Stimulated activated naive CD4-positive, alpha-beta T cell treated with Interleukin-2 at 50 U/mL for 16 hours (primary cell): Measurements from ENCODE around the gene CPNE2.
"Not testable (repeated sequence)": the region's sequence is repeated elsewhere in the genome, so short reads cannot be mapped to it uniquely, and the experiment has no call there.

ENCODE experiments used
- DNase-seq: peaks from one replicate; lab custom pipeline; 2025; lab: John Stamatoyannopoulos, UW

CPNE2 gene

DNA sequence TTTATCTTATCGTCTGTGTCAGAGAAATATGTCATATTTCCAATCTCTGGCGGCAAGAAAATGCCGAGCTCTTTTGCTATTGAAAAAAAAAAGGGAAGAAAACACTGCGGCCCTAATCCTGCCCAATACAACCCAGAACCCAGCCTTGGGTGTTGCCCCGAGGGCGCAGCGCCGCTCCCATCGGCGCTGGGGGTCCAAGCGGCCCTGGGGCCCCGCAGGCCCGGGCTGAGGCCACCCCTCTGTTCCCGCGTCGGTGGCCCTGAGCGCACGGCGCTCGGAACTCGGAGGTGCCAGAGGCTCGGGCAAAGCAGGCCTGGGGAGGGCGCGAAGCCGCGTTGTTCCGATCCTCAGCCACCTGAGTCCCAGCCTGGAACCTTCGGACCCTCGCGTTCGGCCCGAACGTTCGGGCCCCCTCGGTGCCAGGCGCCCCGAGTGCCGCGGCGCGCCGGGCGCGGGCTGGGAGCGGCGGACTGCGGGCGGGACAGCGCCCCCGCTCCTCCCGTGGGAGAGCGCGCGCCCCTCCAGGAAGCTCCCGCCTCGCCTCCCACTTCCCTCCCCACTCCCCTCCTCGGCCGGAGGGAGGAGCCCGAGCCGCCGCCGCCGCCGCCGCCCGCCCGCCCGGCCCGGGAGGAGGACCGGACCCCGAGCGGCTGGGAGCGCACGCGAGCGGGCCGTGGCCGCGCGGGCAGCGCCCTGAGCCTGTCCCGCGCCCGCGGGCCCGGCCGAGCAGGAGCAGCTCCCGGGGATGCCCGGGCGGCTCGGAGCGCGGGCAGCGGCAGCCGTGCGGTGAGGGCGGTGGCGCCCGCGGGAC, at the start of gene CPNE2:
TSS of gene CPNE2 (plus strand) at position 609 of the 811 bp plus-strand sequence. CDS start 18,160 bp downstream, outside the sequence.
- DNase-seq, result peak; percentile 20

DNA sequence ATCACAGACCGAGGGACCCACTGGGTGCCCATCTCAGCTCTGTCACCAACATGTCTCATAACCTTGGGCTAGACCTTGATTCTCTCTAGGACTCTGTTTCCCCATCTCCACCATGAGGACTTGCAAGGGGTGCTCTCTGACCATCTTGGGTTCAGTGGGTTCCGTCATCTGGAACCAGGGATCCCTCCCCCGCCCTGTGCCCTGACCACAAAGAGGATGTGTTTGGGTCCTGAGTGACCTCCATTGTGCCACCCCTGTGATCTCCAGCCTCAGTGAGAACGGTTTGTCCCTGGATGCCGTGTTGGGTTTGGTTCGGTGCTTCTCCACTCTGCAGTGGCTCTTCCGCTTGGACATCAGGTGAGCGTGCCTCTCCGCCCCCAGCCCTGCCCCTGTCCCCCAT, 49.1 kb upstream of the CPNE2 start:
- no peak for DNase-seq

DNA sequence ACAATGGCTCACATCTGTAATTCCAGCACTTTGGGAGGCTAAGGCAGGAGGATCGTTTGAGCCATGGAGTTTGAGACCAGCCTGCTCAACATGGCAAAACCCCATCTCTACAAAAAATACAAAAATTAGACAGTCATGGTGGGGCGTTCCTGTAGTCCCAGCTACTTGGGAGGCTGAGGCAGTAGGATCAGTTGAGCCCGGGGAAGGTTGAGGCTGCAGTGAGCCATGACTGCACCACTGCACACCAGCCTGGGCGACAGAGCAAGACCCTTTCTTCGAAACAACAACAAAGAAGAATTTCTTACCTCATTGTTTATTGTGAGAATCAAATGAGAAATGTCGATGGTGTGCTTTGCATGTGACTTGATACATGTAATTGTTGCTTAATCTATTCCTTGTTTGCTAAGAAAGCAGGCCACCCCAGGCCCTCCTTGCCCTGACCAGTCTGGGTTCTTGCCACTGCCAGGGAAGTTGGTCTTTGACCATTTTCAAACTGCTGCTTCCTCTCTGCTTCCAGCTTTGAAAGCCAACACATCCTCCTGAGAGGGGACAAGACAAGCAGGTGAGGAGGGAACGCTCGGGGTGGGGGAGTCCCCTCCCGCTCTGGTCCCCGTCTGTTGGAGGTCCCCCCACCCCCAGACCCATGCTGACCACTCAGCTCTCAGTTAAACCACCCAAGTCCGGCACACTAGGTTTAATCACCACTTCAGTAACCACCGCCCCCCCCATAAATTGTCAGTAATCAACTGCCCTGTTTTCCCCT, 47.3 kb upstream of the CPNE2 start:
- no peak for DNase-seq

DNA sequence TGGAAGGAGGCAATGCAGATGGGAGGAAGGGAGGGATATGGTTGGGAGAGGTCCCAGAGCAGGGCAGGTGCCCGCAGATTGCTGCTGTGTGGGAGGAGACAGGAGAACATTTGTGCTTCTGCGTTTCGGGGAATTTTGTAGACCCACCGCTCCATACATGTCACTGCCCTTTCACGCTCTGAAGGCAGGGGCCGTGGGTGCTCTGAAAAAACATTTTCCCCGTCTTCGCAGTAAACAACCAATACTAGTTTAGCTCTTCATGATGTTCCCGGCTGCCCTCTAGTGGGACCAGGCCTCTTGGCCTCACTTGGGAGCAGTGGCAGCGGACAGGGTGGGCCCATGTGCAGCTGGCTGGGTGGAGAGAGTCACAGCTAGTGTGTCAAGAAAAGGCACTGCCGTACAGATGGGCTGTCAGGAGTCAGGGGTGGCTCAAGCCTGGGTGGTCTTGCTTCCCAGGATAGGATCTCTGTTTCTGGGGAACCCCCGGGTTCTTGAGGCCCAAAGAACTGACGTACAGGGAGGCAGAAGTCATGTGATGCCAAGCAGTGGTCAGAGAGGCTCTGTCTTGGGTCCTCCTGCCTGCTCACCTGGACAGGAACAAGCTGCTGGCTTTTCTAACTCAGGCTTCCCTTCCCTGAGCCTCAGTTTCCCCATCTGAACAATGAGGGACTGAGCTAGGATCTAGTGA, 46.5 kb upstream of the CPNE2 start:
- no peak for DNase-seq

DNA sequence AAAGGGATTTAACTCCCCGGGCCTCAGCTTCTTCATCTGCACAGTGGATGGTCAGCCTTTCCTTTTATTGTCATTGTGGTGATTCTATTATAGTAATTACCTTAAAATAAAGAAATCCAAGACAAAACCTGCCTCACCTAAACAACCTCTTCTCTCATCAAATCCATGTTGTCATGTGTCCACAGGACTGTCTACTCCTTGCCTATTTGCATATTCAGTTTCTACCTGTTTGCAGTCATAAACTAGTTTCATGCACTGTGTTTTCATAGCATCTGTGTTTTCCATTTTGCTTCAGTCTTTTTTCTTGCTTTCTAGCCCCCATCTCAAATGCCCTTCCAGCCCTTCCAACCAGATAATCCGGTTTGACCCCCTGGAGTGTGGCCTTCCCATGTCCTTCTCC, 44.3 kb upstream of the CPNE2 start:
- DNase-seq, result no peak

DNA sequence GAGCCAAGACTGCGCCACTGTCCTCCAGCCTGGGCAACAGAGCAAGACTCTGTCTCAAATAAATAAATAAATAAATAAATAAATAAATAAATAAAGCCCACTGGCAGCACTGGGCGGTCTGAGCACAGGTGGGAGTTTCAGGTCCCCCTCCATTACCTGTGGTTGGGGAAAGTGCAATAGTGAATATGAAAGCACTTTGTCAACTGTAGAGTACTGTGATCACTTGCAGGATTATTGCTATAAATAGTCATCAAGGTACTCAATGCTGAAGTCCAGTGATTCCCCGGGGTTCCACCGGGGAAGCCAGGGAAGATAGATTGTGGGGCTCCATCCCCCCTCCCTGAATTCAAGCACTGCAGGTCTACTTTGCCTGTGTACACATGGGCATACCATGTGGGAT, 42.7 kb upstream of the CPNE2 start:
- DNase-seq, result no peak

DNA sequence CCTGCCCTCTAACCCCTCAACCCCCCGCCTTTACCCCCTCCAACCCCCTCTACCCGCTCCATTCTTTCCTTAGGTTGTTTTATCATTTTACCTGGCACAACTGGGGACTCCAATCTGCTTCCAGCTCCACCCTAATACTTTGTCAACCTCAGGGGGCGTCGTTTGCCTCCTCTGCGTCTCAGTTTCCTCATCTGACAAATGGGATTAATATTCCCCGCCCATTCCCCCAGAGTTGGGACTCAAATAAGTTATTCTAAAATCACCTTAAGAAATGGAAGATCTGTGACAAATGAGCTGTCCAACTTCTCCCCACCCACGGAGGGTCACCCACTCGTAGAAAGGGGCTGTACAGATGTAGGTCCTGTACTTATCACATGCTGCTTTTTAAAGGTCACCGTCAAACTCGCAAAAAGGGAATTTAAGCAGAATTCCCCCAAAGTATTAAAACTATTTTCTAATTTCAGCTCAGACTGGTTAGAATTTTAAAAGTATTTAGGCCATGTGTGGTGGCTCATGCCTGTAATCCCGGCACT, 40.6 kb upstream of the CPNE2 start:
- peak; percentile 11 for DNase-seq

DNA sequence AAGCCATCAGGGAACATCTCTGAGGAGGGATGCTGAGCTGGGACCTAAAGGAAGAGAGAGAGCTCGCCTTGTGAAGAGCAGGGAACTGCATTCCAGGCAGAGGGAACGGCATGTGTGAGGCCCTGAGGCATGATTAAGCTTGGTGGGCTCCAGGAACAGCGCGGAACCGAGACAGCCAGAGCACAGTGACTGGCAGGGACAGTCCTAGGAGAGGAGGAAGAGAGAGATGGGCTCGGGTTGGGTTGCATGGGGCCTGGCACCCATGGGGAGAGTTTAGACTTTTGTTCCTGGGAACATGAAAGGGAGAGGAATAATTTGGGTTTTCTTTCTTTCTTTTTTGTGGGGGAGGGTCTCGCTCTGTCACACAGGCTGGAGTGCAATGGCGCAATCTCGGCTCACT, 39.2 kb upstream of the CPNE2 start:
- no peak for DNase-seq

DNA sequence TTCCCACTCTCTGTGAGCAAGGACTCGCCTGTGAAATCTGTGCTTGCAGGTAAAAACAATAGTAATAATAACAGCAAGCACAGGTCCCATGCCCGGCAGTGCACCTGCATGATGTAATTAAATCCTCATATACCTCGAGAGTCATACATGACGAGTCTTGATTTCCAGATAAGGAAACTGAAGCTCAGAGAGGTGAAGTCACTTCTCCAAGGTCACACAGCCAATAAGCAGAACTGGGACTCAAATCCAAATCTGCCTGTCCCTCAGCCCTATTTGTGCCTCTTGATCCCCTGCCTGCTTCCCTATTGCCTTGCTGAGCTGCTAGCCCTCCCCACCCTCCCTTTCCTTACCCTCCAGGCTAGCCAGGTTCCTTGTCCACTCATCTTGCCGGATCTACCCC, 38.0 kb upstream of the CPNE2 start:
- no peak for DNase-seq

DNA sequence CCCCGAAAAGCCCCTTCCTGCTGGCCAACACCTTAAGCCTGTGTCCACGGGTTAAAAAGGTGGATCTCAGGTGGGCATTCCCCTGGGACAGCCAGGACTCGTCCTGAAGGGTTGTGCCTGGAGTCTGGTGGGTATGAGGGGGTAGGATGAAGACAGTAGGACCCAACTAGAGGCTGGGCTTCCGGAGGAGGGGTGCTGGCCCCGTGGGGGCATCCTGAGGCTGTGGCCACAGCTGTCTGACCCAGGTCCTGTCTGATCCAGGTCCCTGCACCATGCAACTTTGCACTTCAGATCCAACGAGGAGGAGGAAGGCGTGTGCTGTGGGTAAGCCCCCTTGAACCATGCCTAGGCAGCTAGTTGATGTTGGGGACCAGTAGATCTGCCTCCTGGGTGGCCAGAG, 37.6 kb upstream of the CPNE2 start:
- no peak for DNase-seq

DNA sequence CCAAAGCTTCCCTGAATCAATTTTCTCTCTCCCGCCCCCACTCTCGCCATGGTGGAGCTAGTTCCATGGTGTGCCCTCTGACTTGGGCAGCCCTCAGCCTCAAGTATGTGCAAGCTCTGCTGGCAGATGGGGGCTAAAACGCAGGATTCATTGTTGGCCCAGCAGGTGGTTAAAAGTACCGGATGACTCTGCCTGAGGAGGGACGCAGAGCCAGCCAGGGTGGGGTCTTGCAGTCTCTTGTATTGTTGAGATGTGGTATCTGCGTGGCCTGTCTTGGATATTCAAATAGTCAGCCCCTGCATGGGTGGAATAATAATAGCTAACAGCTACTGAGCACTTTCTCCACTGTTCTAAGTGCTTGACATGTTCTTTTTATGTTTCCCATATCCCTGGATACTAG, 36.7 kb upstream of the CPNE2 start:
- DNase-seq, result no peak

DNA sequence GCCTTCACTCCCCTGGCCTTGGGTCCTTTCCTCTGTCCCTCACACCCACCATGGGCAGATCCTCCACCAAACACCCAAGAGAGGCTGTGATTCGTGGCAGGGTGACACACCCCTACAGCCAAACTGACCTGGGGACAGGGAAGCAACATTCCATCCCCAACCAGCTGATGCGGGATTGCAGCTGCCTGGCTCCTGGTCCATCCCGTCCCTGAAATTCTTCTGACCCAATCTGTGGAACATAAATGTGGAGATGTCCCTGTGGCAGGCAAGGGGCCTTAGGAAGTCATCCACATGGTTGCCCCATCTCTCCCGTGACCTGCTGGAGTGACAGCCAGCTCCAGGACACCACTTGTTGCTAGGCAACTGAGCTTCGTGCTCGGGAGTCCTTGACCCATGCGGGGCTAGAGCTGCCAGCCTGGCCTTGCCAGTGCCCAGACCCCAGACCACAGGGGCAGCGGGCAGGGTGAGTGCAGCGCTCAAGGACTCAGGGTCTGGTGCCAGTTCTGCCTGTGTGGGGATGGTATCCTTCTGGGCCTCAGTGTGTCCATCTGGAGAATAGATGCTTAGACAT, 34.0 kb upstream of the CPNE2 start:
- DNase-seq, result no peak

DNA sequence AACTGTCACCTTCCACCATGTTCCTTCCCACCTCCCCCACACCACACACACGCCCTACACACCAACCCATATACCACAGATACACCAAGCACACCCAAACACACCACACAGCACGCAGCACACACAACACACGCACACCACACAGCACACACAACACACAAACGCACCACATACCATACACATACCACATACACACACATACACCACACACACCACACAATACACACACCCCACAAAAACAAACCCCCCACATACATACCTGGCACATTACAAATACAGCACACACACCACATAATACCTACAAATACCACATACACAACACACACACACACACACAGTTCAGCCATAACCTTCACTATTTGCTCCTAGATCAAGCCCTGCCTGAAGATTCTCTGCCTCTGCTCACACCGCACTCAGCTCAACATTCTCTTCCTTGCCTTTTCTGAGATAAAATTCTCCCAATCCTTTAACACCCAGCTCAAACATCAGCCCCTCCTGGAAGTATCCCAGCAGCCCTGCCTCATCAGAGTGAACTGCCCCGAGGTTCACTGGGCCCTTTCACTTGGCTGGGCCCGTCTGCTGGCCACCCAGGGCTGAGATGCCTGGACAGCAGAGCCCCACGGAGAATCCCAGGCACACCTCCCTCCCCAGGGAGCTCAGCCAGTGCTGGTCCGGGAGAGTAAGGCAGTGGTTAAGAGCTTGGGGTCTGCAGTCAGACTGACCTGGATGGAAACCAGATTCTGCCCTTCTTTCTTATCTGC, 31.9 kb upstream of the CPNE2 start:
- DNase-seq, result no peak

DNA sequence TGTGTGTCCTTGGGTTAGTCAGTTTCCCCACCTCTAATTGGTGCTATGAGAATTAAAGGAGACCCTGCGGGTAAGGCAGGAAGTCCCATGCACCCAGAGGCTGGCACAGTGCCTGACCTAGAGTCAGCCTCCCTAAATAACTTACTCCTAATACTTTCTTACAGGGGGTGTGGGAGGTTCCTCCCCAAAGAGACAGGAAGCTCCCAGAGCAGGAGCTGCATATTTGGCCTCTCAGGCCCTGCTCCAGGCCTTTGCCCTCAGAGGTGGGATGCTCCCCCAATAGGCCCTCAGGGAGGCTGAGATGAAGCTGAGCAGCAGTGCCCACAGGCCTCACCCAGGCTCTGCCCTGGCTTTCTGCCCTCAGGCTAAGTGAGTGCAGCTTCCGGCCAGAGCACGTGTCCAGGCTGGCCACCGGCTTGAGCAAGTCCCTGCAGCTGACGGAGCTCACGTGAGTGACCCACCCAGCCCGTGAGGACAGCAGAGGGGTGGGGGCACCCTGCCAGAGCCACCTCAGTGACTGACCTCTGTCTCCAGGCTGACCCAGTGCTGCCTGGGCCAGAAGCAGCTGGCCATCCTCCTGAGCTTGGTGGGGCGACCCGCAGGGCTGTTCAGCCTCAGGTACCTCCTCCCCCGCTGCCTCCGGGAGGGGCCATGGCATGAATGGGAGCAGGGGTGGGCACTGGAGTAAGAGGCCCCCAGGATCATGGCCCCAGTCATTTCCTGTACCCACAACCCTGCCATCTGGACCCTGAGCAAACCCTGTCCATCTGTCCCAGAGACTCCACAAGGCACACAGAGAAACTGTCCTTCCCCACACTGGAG, 31.1 kb upstream of the CPNE2 start:
- DNase-seq, result no peak

DNA sequence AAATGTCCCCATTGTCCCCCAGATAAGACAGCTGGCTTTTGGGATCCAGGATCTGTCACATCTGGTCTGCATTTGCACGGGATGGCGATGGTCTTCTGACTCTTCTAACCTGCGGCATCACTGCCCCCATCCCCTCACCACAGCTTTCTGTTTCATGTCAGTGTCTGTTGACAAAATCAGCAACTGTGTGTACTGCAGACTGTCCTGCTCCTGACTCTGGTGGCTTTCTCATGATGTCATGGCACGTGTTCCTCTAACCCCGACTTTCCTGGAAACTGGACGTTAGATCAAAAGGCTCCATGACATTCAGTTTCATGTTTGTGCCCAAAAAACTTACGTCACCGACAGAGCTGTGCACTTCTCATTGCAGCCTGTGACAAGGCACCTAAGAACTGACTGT, 30.1 kb upstream of the CPNE2 start:
- DNase-seq, result no peak

DNA sequence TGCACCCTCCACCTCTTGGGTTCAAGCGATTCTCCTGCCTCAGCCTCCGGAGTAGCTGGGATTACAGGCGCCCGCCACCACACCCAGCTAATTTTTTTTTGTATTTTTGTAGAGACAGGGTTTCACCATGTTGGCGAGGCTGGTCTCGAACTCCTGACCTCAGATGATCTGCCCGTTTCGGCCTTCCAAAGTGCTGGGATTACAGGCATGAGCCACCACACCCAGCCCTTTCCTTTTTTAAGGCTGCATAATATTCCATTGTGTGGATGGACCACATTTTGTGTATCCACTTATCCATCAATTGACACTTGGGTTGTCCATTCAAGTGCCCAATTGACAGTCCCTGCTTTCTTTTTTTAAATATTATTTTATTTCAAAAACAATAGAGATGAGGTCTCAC, 29.2 kb upstream of the CPNE2 start:
- not testable (repeated sequence) for DNase-seq

DNA sequence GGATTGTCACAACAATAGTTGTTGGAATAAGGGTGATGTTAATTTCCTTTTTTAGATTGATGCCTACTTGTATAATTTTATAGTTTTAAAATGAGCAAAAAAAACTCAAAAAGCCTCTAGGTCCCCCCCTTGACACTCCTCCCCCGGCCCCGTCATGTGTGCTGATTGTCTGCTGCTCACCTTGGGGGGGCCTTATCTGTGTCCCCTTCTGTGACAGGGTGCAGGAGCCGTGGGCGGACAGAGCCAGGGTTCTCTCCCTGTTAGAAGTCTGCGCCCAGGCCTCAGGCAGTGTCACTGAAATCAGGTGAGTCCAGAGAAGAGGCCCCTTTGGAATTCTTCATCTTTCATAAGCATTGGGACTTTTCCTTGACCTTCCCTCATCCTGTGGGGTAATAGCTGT, 27.4 kb upstream of the CPNE2 start:
- DNase-seq, result no peak

DNA sequence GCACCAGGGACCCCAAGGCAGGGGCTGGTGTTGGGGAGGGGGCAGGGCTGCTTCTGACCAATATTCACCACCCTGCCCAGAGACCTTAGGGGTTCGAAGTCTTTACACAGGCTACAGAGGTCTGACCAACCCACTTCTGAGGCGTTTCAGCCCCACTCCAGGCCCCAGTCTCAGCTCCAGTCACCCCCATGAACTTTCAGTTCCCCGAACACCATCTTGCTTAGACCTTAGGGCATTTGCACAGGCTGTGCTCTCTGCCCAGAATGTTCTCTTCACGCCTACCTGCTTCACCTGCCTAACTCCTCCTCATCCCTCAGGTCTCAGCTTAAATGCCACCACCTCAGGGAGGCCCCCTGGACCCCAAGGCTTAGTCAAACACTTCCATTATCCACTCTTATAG, 25.8 kb upstream of the CPNE2 start:
- no peak for DNase-seq

DNA sequence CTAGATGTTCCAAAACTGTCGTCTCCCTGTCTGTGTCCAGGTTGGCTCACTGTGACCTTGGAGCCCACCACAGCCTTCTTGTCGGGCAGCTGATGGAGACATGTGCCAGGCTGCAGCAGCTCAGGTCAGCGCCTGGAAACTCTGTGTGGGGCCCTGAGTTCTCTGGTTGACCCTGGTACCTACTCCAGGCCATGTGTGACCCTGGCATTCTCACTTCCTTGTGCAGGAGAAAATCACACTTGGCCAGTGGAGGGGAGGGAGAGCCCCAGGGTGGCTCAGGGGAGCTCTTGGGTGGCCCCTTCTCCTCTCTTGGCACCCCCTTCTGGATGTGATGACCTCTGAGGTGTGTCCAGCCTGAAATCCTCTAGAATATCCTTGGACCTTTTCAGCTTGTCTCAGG, 25.0 kb upstream of the CPNE2 start:
- DNase-seq, result no peak

DNA sequence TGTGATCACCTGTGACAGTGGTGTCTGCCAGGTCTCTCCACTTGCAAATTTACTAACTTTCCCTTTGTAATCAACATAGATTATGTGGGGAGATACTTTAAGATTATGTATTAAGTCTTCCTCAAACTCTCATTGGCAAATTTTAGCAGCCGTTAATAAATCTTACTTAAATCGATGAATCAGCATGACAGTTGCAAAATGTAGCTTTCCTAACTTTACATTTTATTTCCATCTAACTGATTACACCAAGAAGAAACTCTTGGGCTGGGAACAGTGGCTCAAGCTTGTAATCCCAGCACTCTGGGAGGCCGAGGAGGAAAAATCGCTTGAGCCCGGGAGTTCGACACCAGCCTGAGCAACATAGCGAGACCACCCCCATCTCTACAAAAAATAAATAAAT, 23.3 kb upstream of the CPNE2 start:
- DNase-seq, result no peak
